ENCODE results near the gene PTPRK. TPM values are rescaled to one million over a fixed set of nuclear protein-coding genes. Genes with fewer than 3 reads are reported as not detected.
A peak's percentile ranks its signal among the peaks of the same experiment; 100 is the strongest.

The PTPRK gene
- total and polyA plus RNA-seq, 2 of the 8 experiments (the other 6 are each of a cell fraction or from before 2014, with no cell fraction given): 11.4 to 47.3 TPM

GRCh38 chr6:127939442-127940066 is 580.8 kb downstream of the PTPRK start:
- no peak overlapping the region for H4K8ac ChIP-seq (ENCODE audit: extremely low read depth, insufficient read depth, low read length)
- no peak overlapping the region for H3K4me3 ChIP-seq (ENCODE audit: extremely low read depth in 1 of 4, insufficient read depth in 2 of 4, low read depth in 3 of 4, low read length in 4 of 4)
- H3K56ac ChIP-seq (replicated peaks; ENCODE audit: insufficient read length, low read depth, low read length): no peak overlapping the region
- H2AFZ ChIP-seq (ENCODE audit: low read length): peak overlapping the region; percentile 49
- H3K4me2 ChIP-seq (ENCODE audit: insufficient read depth in 1 of 2, low read depth in 2 of 2, low read length in 2 of 2): no peak overlapping the region
- H2AK5ac ChIP-seq (ENCODE audit: low read depth, low read length): no peak overlapping the region
- H3K79me1 ChIP-seq (ENCODE audit: low read depth, low read length): no peaks in the 10 kb centered on the region
- no peak overlapping the region for H4K5ac ChIP-seq (ENCODE audit: insufficient read length, low read depth, low read length)
- no peaks in the 10 kb centered on the region for H3K23me2 ChIP-seq (ENCODE audit: low read depth, low read length)
- no peak overlapping the region for H4K91ac ChIP-seq (replicated peaks; ENCODE audit: insufficient read length, low read length)
- H3K4me1 ChIP-seq (replicated peaks in 1 of 4; ENCODE audit: control insufficient read depth in 3 of 4, insufficient read depth in 4 of 4, low read length in 3 of 4): no peaks in the 10 kb centered on the region
- no peaks in the 10 kb centered on the region for H3K79me2 ChIP-seq (ENCODE audit: control insufficient read depth in 1 of 2, insufficient read depth in 2 of 2, low read length in 2 of 2)
- H3K18ac ChIP-seq (ENCODE audit: extremely low read depth, low read length): no peak overlapping the region
- no peak overlapping the region for H2BK5ac ChIP-seq (ENCODE audit: low read depth, low read length)
- no peak overlapping the region for H3K27ac ChIP-seq (ENCODE audit: low read depth, low read length)
- H2BK120ac ChIP-seq (replicated peaks; ENCODE audit: low read depth, low read length): no peak overlapping the region
- TF ChIP-seq MAFK (IDR thresholded peaks at IDR 0.05; ENCODE audit: low read depth, low read length) (peak; percentile 70), NRF1 (IDR thresholded peaks at IDR 0.05; ENCODE audit: low read depth, low read length) (no peak), BACH1 (IDR thresholded peaks at IDR 0.05; ENCODE audit: low read length) (0 out of 2 replicates have a peak, but pooled peaks have one; percentile 13)
- no peak overlapping the region for H2BK12ac ChIP-seq (ENCODE audit: low read depth, low read length)
- no peaks in the 10 kb centered on the region for H3K9me3 ChIP-seq (ENCODE audit: insufficient read depth in 2 of 2, low read depth in 1 of 2, low read length in 1 of 2)
- H3K9ac ChIP-seq (replicated peaks in 1 of 4; ENCODE audit: extremely low read depth in 1 of 4, low read depth in 3 of 4, low read length in 3 of 4): no peak overlapping the region
- H3K23ac ChIP-seq (ENCODE audit: insufficient read length): no peak overlapping the region
- DNase-seq (ENCODE audit: low read depth in 1 of 2, low spot score in 2 of 2) (no peak), FAIRE-seq (peak; percentile 28)
- no peak overlapping the region for H3K4ac ChIP-seq (replicated peaks; ENCODE audit: insufficient read length, low read depth, low read length)
- ChIA-PET POLR2A (ENCODE audit: partially characterized antibody) (no interaction called here), CTCF (ENCODE audit: partially characterized antibody) (interaction anchor here (1.4 kb wide), 1 partner anchor 84 kb away, joined by 5 read pairs; no protein-coding TSS in a partner anchor)
- no peaks in the 10 kb centered on the region for H4K20me1 ChIP-seq (replicated peaks in 1 of 2; ENCODE audit: control insufficient read depth in 1 of 2, insufficient read depth in 2 of 2, low read length in 2 of 2)
- H2BK20ac ChIP-seq (ENCODE audit: low read length): no peak overlapping the region
- H2BK15ac ChIP-seq (ENCODE audit: low read length): no peak overlapping the region
- no peak overlapping the region for H3K14ac ChIP-seq (ENCODE audit: insufficient read length)
- WGBS, 2 experiments (ENCODE audit: extremely low coverage in 1 of 2, insufficient coverage in 1 of 2, insufficient read length in 1 of 2, insufficient replicate concordance in 2 of 2, low coverage in 1 of 2, low lambda C conversion rate in 2 of 2, missing lambda C conversion rate in 1 of 2): 79% methylated on average over 3 of the region's 3 CpGs; no CpG with 5 or more reads in 1 of the 2 experiments
- no peaks in the 10 kb centered on the region for H3K36me3 ChIP-seq (ENCODE audit: control insufficient read depth in 2 of 4, insufficient read depth in 4 of 4, low read length in 3 of 4)
- no peaks in the 10 kb centered on the region for H3K27me3 ChIP-seq (replicated peaks in 1 of 4; ENCODE audit: control insufficient read depth in 3 of 4, extremely low read depth in 1 of 4, insufficient read depth in 3 of 4, low read length in 3 of 4)
